WERI-Rb-1 (cell line): Measurements from ENCODE around the gene TMPRSS5.

Experiments used
- DNase-seq: peaks from one replicate; pipeline ENCODE4 v3.0.0-alpha.2; 2020
- H3K27ac ChIP-seq: fragments of 250-450 bp; sonication (Bioruptor Pico); 2 replicates; pipeline ENCODE4 v1.5.1; 2020; ENCODE audit warnings: mild to moderate bottlenecking, moderate library complexity
- H3K27me3 ChIP-seq: fragments of 250-450 bp; sonication (Bioruptor Pico); 2 replicates; pipeline ENCODE4 v1.5.1; 2021; ENCODE audit warnings: mild to moderate bottlenecking, low read depth, moderate library complexity; ENCODE audit not compliant: insufficient read depth, severe bottlenecking
- H3K36me3 ChIP-seq: fragments of 250-450 bp; sonication (Bioruptor Pico); 2 replicates; pipeline ENCODE4 v1.5.1; 2020; ENCODE audit warnings: mild to moderate bottlenecking, moderate library complexity
- H3K4me3 ChIP-seq: 2 replicates; pipeline ENCODE4 v1.5.1; 2011; ENCODE audit warnings: low read depth, mild to moderate bottlenecking, control low read depth, low read length
- H3K9me3 ChIP-seq: fragments of 250-450 bp; sonication (Bioruptor Pico); 2 replicates; pipeline ENCODE4 v1.5.1; 2021; ENCODE audit warnings: mild to moderate bottlenecking, moderate library complexity; ENCODE audit not compliant: severe bottlenecking
- CTCF ChIP-seq: IDR thresholded peaks from 2 replicates; pipeline ENCODE4 v1.5.1; 2011; ENCODE audit warnings: low read depth, mild to moderate bottlenecking, control low read depth, inconsistent platforms, low read length

Gene TMPRSS5

GRCh38 chr11:113649311-113649710, 56.8 kb downstream of the TMPRSS5 start:
- Histone ChIP-seq H3K27me3 (no peaks in the 10 kb centered on the region), H3K36me3 (no peaks in the 10 kb centered on the region), H3K27ac (no peak overlapping the region), H3K4me3 (no peak overlapping the region), H3K9me3 (no peaks in the 10 kb centered on the region)
- no peak for DNase-seq
- TF ChIP-seq CTCF: no peak

- Histone ChIP-seq H3K4me3 (no peak overlapping the region), H3K27ac (no peak overlapping the region), H3K27me3 (no peaks in the 10 kb centered on the region), H3K9me3 (no peaks in the 10 kb centered on the region), H3K36me3 (no peaks in the 10 kb centered on the region)
- no peak for DNase-seq
- TF ChIP-seq CTCF: no peak
These were observed 58.3 kb downstream of the TMPRSS5 start for GRCh38 chr11:113647856-113648255.

- no peak for TF ChIP-seq CTCF
- Histone ChIP-seq H3K4me3 (no peak overlapping the region), H3K27ac (no peak overlapping the region), H3K9me3 (no peaks in the 10 kb centered on the region), H3K36me3 (no peaks in the 10 kb centered on the region), H3K27me3 (no peaks in the 10 kb centered on the region)
- DNase-seq: no peak
These were observed 59.0 kb downstream of the TMPRSS5 start for GRCh38 chr11:113647108-113647507.

- no peak for TF ChIP-seq CTCF
- no peak for DNase-seq
- H3K4me3 ChIP-seq: no peak overlapping the region
- no peak overlapping the region for H3K27ac ChIP-seq
- H3K27me3 ChIP-seq: no peaks in the 10 kb centered on the region
- H3K36me3 ChIP-seq: no peaks in the 10 kb centered on the region
- no peaks in the 10 kb centered on the region for H3K9me3 ChIP-seq
These were observed 60.3 kb downstream of the TMPRSS5 start for GRCh38 chr11:113645593-113646349.

GRCh38 chr11:113644605-113645004, 61.5 kb downstream of the TMPRSS5 start:
- no peaks in the 10 kb centered on the region for H3K9me3 ChIP-seq
- no peak for DNase-seq
- H3K27ac ChIP-seq: no peak overlapping the region
- no peaks in the 10 kb centered on the region for H3K36me3 ChIP-seq
- H3K27me3 ChIP-seq: no peaks in the 10 kb centered on the region
- H3K4me3 ChIP-seq: no peak overlapping the region
- no peak for TF ChIP-seq CTCF

GRCh38 chr11:113643701-113644100, 62.4 kb downstream of the TMPRSS5 start:
- no peaks in the 10 kb centered on the region for H3K36me3 ChIP-seq
- H3K27me3 ChIP-seq: no peaks in the 10 kb centered on the region
- H3K4me3 ChIP-seq: no peak overlapping the region
- H3K9me3 ChIP-seq: no peaks in the 10 kb centered on the region
- no peak for TF ChIP-seq CTCF
- DNase-seq: no peak
- no peak overlapping the region for H3K27ac ChIP-seq
